A673 (cell line): ENCODE data around the gene SPIN1.

Experiments
- EZH2 ChIP-seq: fragments of 200-600 bp; sonication (generic); IDR thresholded peaks from 2 replicates; pipeline ENCODE4 v1.6.1; 2017; ENCODE audit warnings: borderline replicate concordance, low read depth, mild to moderate bottlenecking, mixed read lengths, antibody characterized with exemption, low read length; ENCODE audit not compliant: poor library complexity, severe bottlenecking
- TF ChIP-seq, protein P1 (sequence below): fragments of 300-800, 200-600 bp; sonication (generic); conservative IDR thresholded peaks from 2 replicates; pipeline ENCODE4 v1.5.1; 2017; ENCODE audit warnings: low read depth, mild to moderate bottlenecking, antibody characterized with exemption, low read length, moderate library complexity, mixed read lengths

GRCh38 chr9:88418715-88419540 is 30.7 kb downstream of the SPIN1 start:
- TF ChIP-seq, protein P1, sequence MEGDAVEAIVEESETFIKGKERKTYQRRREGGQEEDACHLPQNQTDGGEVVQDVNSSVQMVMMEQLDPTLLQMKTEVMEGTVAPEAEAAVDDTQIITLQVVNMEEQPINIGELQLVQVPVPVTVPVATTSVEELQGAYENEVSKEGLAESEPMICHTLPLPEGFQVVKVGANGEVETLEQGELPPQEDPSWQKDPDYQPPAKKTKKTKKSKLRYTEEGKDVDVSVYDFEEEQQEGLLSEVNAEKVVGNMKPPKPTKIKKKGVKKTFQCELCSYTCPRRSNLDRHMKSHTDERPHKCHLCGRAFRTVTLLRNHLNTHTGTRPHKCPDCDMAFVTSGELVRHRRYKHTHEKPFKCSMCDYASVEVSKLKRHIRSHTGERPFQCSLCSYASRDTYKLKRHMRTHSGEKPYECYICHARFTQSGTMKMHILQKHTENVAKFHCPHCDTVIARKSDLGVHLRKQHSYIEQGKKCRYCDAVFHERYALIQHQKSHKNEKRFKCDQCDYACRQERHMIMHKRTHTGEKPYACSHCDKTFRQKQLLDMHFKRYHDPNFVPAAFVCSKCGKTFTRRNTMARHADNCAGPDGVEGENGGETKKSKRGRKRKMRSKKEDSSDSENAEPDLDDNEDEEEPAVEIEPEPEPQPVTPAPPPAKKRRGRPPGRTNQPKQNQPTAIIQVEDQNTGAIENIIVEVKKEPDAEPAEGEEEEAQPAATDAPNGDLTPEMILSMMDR: no peak
- TF ChIP-seq EZH2: no peak
